A549 (cell line): Measurements from ENCODE around the gene ZBTB1. TPM values are rescaled to one million over a fixed set of nuclear protein-coding genes. Genes with fewer than 3 reads are reported as not detected.

ENCODE experiments used
- ATAC-seq, 2 experiments: fragments of 200-7000 bp in 1 of 2; fragments of >200 bp in 1 of 2; cut with Nextera tagmentation in 1 of 2; cut with Tn5 transposase in 1 of 2; 3 replicates each; pipeline versions ENCODE4 v1.8.0 to v1.9.1; 2018 to 2020; ENCODE audit warnings: mild to moderate bottlenecking in 1 of 2, moderate library complexity in 1 of 2
- CTCF ChIA-PET: fragments of 300-600 bp; sonication (Branson Sonifier 250); formaldehyde crosslinking; extraction: SDS; loops from one replicate; lab custom pipeline; 2021; ENCODE audit warnings: antibody characterized with exemption, inconsistent platforms; lab: Yijun Ruan, JAX
- POLR2A ChIA-PET: fragments of 350-600 bp; formaldehyde crosslinking; extraction: SDS; loops from one replicate; lab custom pipeline; 2021; ENCODE audit warnings: antibody characterized with exemption, inconsistent platforms; lab: Yijun Ruan, JAX
- DNase-seq, 2 experiments: peaks; one replicate each; pipeline versions ENCODE4 v3.0.0 to v3.0.0-alpha.2; 2011 to 2016; ENCODE audit warnings: low read depth in 1 of 2, low spot score in 1 of 2
- FAIRE-seq: peaks from 2 replicates; lab custom pipeline; 2011; peaks lifted over from hg19 to GRCh38; lab: Jason Lieb, UNC
- H3K27ac ChIP-seq, 2 experiments: fragments of >200 bp; sonication (Bioruptor Twin); formaldehyde crosslinking; 3 replicates each; pipeline ENCODE4 v1.5.1; 2016 to 2017
- H3K4me1 ChIP-seq: fragments of >200 bp; sonication (Bioruptor Twin); formaldehyde crosslinking; 3 replicates; pipeline ENCODE4 v1.6.1; 2016
- H3K4me2 ChIP-seq: fragments of >200 bp; sonication (Bioruptor Twin); formaldehyde crosslinking; 3 replicates; pipeline ENCODE4 v1.6.1; 2016
- H3K4me3 ChIP-seq: fragments of >200 bp; sonication (Bioruptor Twin); formaldehyde crosslinking; 3 replicates; pipeline ENCODE4 v1.5.1; 2016
- H3K9me3 ChIP-seq: fragments of >200 bp; sonication (Bioruptor Twin); formaldehyde crosslinking; 3 replicates; pipeline ENCODE4 v1.6.1; 2016
- ATOH8 ChIP-seq: fragments of 250-450 bp; sonication (Bioruptor Pico); IDR thresholded peaks from 2 replicates; pipeline ENCODE4 v1.5.0; 2020; ENCODE audit warnings: low read depth, mild to moderate bottlenecking, moderate library complexity
- BCL3 ChIP-seq: fragments of >200 bp; sonication (Bioruptor Twin); formaldehyde crosslinking; IDR thresholded peaks from 3 replicates; pipeline ENCODE4 v1.6.1; 2016
- CEBPB ChIP-seq, 2 experiments: fragments of >200 bp in 1 of 2; sonication (Bioruptor Twin) in 1 of 2; formaldehyde crosslinking in 1 of 2; IDR thresholded peaks; 2 replicates each; pipeline ENCODE4 v1.6.1; 2012 to 2016
- CHD4 ChIP-seq: fragments of 200-600 bp; sonication (generic); IDR thresholded peaks from 2 replicates; pipeline ENCODE4 v1.6.1; 2016; ENCODE audit warnings: antibody characterized with exemption, mild to moderate bottlenecking, borderline replicate concordance
- CTCF ChIP-seq: fragments of >200 bp; sonication (Bioruptor Twin); formaldehyde crosslinking; IDR thresholded peaks from 3 replicates; pipeline ENCODE4 v1.5.1; 2016
- EHF ChIP-seq: fragments of 250-450 bp; sonication (Bioruptor Pico); IDR thresholded peaks from 2 replicates; pipeline ENCODE4 v1.5.0; 2020; ENCODE audit warnings: mild to moderate bottlenecking
- EHMT2 ChIP-seq: fragments of 200-600 bp; sonication (generic); IDR thresholded peaks from 2 replicates; pipeline ENCODE4 v1.6.1; 2016; ENCODE audit warnings: antibody characterized with exemption, low read depth, mild to moderate bottlenecking, moderate library complexity
- HEYL ChIP-seq: fragments of 250-450 bp; sonication (Bioruptor Pico); IDR thresholded peaks from 2 replicates; pipeline ENCODE4 v1.8.0; 2021; ENCODE audit warnings: mild to moderate bottlenecking, moderate library complexity
- HOXB13 ChIP-seq: fragments of 250-450 bp; sonication (Bioruptor Pico); IDR thresholded peaks from 2 replicates; pipeline ENCODE4 v1.5.0; 2020; ENCODE audit warnings: low read depth, mild to moderate bottlenecking, moderate library complexity
- JUN ChIP-seq, 2 experiments: fragments of >200 bp; sonication (Bioruptor Twin); formaldehyde crosslinking; IDR thresholded peaks; 2 replicates in 1 of 2; 3 replicates in 1 of 2; pipeline ENCODE4 v1.6.1; 2016 to 2017
- NPAS2 ChIP-seq: fragments of 250-450 bp; sonication (Bioruptor Pico); IDR thresholded peaks from 2 replicates; pipeline ENCODE4 v1.8.0; 2022; ENCODE audit warnings: mild to moderate bottlenecking, moderate library complexity, borderline replicate concordance
- POLR2AphosphoS2 ChIP-seq: conservative IDR thresholded peaks from 2 replicates; pipeline ENCODE4 v1.6.1; 2012; ENCODE audit warnings: low read length, improper control_type of control experiment, inconsistent platforms
- RNF2 ChIP-seq: fragments of 200-600 bp; sonication (generic); IDR thresholded peaks from 2 replicates; pipeline ENCODE4 v1.6.1; 2016; ENCODE audit warnings: low read depth, mild to moderate bottlenecking, antibody characterized with exemption, moderate library complexity, borderline replicate concordance
- TP53 ChIP-seq: fragments of 250-450 bp; sonication (Bioruptor Pico); IDR thresholded peaks from 2 replicates; pipeline ENCODE4 v1.5.0; 2021; ENCODE audit warnings: mild to moderate bottlenecking, moderate library complexity
- ZSCAN20 ChIP-seq: fragments of 250-450 bp; sonication (Bioruptor Pico); IDR thresholded peaks from 2 replicates; pipeline ENCODE4 v1.8.0; 2022; ENCODE audit warnings: mild to moderate bottlenecking, moderate library complexity
- WGBS: methylation state at CpG from one replicate; pipeline ENCODE4 v1.1.6; 2017; ENCODE audit errors: missing lambda C conversion rate; 5-methylcytosine and 5-hydroxymethylcytosine counted together
- polyA plus RNA-seq, 4 experiments: library from polyadenylated mRNA; depleted of rRNA in 3 of 4; stranded (reverse); fragments of >200 nt; fragmentation: RNase III in 1 of 4; extraction: RNeasy Plus Mini Kit Qiagen cat#74134 plus additional on column Dnase treatment in 1 of 4; gene quantifications; 2 replicates in 3 of 4; 3 replicates in 1 of 4; pipeline ENCODE4 v1.2.3, GENCODE V29; 2011 to 2017
- TF ChIP-seq, protein P1 (sequence below): IDR thresholded peaks from 2 replicates; pipeline ENCODE4 v1.6.1; 2012
- TF ChIP-seq, protein P2 (sequence below): fragments of 450-650 bp; IDR thresholded peaks from 2 replicates; pipeline ENCODE4 v1.6.1; 2014; ENCODE audit warnings: antibody characterized with exemption
- TF ChIP-seq, protein P3 (sequence below): IDR thresholded peaks from 2 replicates; pipeline ENCODE4 v1.6.1; 2012
- TF ChIP-seq, protein P4 (sequence below): fragments of >200 bp; sonication (Bioruptor Twin); formaldehyde crosslinking; IDR thresholded peaks from 2 replicates; pipeline ENCODE4 v1.6.1; 2016

ZBTB1 gene
- polyA plus RNA-seq, 2 of the 4 experiments (the other 2 are of a cell fraction) = 33.8 to 37.1 TPM

DNA sequence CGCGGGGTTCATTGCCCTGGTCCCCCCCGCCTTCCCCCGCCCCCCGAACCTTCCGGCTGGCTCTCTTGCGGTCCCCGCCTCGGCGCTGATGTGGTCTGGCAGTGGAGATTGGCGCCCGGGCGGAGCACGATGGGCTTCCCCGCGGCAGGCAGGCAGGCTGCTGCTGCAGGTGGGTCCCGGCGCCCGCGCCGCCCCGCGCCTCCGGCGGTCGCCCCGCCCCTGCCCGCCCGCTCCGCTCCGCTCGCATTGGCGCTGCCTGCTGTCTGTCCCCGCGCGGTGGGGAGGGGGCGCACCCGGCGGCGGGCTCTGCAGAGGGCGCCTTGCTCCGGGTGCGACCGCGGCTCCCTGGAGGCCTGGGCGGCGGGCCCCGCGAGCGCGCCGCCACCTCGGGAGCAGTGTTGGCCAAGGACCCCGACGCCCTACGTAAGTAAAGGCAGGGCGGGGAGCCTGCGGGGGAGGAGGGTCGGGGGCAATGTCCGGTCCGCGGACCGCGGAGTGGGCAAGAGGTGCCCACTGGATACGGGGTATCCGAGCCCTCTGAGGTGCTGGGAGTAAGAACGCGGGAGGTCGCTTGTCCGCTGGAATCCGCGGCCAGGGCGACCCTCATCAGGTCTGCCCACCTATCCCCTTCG, 39.3 kb upstream of the ZBTB1 start, which contains the start of gene AKAP5:
AKAP5 (plus strand) TSS at position 309 of the 632 bp plus-strand sequence. CDS start 2,896 bp downstream, outside the sequence.
- Histone ChIP-seq H3K27ac (peak within 1 kb of the TSS; percentile 69 to 89), H3K4me3 (peak within 1 kb of the TSS; percentile 86)
- CTCF ChIA-PET = interaction anchor here (0.6 to 5.2 kb wide), 6 partner anchors 14 to 887 kb away, joined by 3 to 41 read pairs (median 4); no protein-coding TSS in a partner anchor
- TF ChIP-seq, protein P1, sequence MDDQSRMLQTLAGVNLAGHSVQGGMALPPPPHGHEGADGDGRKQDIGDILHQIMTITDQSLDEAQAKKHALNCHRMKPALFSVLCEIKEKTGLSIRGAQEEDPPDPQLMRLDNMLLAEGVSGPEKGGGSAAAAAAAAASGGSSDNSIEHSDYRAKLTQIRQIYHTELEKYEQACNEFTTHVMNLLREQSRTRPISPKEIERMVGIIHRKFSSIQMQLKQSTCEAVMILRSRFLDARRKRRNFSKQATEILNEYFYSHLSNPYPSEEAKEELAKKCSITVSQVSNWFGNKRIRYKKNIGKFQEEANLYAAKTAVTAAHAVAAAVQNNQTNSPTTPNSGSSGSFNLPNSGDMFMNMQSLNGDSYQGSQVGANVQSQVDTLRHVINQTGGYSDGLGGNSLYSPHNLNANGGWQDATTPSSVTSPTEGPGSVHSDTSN = peak; percentile 83; the same call in 1 of the 2 replicates
- TF ChIP-seq POLR2AphosphoS2 (no peak), JUN (IDR thresholded peaks at IDR 0.05) (0 out of 5 replicates have a peak, but pooled peaks of 1 of the 2 experiments have one; percentile 43)
- TF ChIP-seq, all 56 proteins: peak for 2
- Histone ChIP-seq H3K9me3 (no peaks in the 10 kb centered on the region), H3K4me2 (peak within 1 kb of the TSS; percentile 82), H3K4me1 (peaks cover 22% of the 10 kb centered on the region; the same call in 2 of the 3 replicates)
- WGBS = 0% methylated on average over 6 of the region's 74 CpGs
- POLR2A ChIA-PET = interaction anchor here (1.4 kb wide), 1 partner anchor 78 kb away, joined by 3 read pairs; no protein-coding TSS in a partner anchor
- ATAC-seq (peak; percentile 85 to 89), DNase-seq (peak; percentile 28 to 43), FAIRE-seq (no peak)

DNA sequence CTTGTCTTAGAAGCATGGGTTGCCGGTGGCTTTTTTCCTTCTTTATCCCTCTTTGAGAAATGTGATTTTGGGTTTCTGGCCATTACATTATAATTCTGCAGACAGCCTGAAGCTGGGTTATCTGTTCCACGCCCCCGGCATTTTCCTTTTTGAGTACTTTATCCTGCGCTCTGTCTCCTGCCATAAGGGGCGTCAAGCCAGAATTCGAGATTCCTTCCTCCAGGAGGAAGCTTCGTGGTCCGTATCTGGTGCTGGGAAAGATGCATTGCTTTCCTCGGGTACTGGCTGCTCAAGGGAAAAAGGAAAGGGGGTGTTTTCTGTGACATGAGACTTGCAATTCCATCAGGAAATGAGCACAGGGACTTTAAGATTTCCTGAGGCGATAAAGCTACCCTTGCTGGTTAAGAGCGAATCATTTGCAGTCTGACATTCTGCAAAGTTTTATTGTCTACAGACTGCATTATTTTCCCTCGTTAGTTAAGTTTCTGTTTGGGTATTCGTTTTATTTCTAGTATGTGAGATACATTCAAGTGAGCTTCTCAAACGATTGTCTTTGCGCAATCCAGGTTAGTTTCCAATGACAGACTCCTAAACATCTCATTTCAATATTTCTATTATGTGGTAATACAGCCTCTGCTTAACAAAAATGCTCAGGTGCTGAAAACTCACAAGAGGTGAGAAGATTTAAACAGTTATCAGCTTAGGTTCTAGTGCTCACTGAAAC, 38.6 kb upstream of the ZBTB1 start:
- peak overlapping the region; percentile 82 for H3K4me2 ChIP-seq
- ATAC-seq (peak; percentile 72 to 84), FAIRE-seq (no peak), DNase-seq (peak; percentile 31 to 58)
- H3K4me3 ChIP-seq = peak overlapping the region; percentile 86
- no peaks in the 10 kb centered on the region for H3K9me3 ChIP-seq
- peaks cover 22% of the 10 kb centered on the region; the same call in 2 of the 3 replicates for H3K4me1 ChIP-seq
- ChIA-PET CTCF (interaction anchor here (0.6 to 5.2 kb wide), 7 partner anchors 13 to 888 kb away, joined by 3 to 41 read pairs (median 4); no protein-coding TSS in a partner anchor), POLR2A (interaction anchor here (0.8 to 1.4 kb wide), 2 partner anchors 39 to 78 kb away, joined by 3 read pairs; no protein-coding TSS in a partner anchor)
- peak overlapping the region; percentile 69 to 89 for H3K27ac ChIP-seq
- TF ChIP-seq BCL3 = no peak
- peak; percentile 43 to 78; a peak in 2 of 4 replicates for TF ChIP-seq CEBPB (IDR thresholded peaks at IDR 0.05)
- WGBS = 31% methylated on average over 15 of the region's 15 CpGs

DNA sequence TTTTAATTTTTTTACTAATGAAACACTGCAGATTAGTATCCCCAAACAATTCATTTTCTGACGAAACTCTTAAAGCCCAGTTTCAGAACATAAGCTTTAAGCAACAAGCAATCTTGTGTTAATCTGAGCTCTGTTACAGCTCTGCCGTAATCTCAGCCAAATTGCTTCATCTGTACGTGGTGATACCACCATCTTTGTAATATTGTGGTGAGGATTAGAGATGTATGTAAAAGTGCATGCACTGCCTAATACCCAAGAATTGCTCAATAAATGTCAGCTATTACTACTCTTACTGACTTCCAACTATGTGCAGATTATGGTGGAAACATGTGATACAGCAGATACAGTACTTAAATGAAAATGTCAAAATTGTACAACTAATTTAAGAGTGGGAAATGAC, 37.5 kb upstream of the ZBTB1 start:
- Histone ChIP-seq H3K9me3 (no peaks in the 10 kb centered on the region), H3K4me1 (peaks cover 25% of the 10 kb centered on the region; the same call in 2 of the 3 replicates), H3K27ac (no peak overlapping the region), H3K4me2 (no peak overlapping the region; the same call in 2 of the 3 replicates), H3K4me3 (no peak overlapping the region)
- no peak for ATAC-seq
- FAIRE-seq = no peak
- no peak for TF ChIP-seq HEYL (CRISPR knock-in tag)
- no peak for TF ChIP-seq HOXB13
- no peak for TF ChIP-seq RNF2
- no peak for TF ChIP-seq NPAS2
- no peak for DNase-seq
- POLR2A ChIA-PET = no interaction called here
- WGBS = 90% methylated on average over 3 of the region's 3 CpGs
- CTCF ChIA-PET = interaction anchor here (1.8 to 5.2 kb wide), 2 partner anchors 12 to 37 kb away, joined by 6 to 41 read pairs; no protein-coding TSS in a partner anchor

DNA sequence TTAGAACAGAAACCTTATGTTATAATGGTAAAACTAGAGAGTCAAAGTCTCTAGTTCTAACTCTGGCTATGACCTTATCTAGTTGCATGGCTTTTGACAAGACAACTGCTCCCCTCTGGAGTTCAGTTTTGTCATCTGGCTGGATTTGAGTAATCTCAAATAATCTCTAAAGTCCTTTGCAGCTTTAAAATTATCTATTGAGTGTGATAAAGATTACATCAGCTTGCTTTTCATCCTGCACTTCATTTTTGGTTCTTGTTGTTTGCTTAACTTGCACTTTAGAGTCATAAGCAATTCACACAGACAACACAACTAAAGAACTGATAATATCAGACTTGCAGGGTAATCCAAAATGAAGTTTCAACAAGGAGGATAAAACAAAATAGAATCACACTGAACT, 37.0 kb upstream of the ZBTB1 start:
- CTCF ChIA-PET = interaction anchor here (1.8 to 5.2 kb wide), 2 partner anchors 11 to 37 kb away, joined by 6 to 41 read pairs; no protein-coding TSS in a partner anchor

More for the DNA sequence above, 37.0 kb upstream of the ZBTB1 start:
- Histone ChIP-seq H3K4me2 (no peak overlapping the region), H3K9me3 (no peaks in the 10 kb centered on the region), H3K4me3 (no peak overlapping the region), H3K27ac (no peak overlapping the region), H3K4me1 (peaks cover 25% of the 10 kb centered on the region; the same call in 2 of the 3 replicates)
- POLR2A ChIA-PET = no interaction called here
- ATAC-seq = no peak
- no peak for DNase-seq
- TF ChIP-seq CHD4 (no peak), JUN (IDR thresholded peaks at IDR 0.05) (no peak), CTCF (no peak), ATOH8 (CRISPR knock-in tag) (no peak), EHMT2 (no peak), ZSCAN20 (CRISPR knock-in tag) (no peak), EHF (CRISPR knock-in tag) (no peak), TP53 (no peak)
- TF ChIP-seq, protein P2, sequence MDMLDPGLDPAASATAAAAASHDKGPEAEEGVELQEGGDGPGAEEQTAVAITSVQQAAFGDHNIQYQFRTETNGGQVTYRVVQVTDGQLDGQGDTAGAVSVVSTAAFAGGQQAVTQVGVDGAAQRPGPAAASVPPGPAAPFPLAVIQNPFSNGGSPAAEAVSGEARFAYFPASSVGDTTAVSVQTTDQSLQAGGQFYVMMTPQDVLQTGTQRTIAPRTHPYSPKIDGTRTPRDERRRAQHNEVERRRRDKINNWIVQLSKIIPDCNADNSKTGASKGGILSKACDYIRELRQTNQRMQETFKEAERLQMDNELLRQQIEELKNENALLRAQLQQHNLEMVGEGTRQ = no peak
- TF ChIP-seq, protein P3, sequence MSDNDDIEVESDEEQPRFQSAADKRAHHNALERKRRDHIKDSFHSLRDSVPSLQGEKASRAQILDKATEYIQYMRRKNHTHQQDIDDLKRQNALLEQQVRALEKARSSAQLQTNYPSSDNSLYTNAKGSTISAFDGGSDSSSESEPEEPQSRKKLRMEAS = no peak
- TF ChIP-seq, protein P4, sequence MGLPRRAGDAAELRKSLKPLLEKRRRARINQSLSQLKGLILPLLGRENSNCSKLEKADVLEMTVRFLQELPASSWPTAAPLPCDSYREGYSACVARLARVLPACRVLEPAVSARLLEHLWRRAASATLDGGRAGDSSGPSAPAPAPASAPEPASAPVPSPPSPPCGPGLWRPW = no peak
- FAIRE-seq = no peak
